NCI-H2171 (cell line): ENCODE measurements around the gene SHISA2.
"Not testable (repeated sequence)": the region's sequence is repeated elsewhere in the genome, so short reads cannot be mapped to it uniquely, and the experiment has no call there.

Source experiments
- DNase-seq: peaks from one replicate; lab custom pipeline; 2025; lab: John Stamatoyannopoulos, UW

SHISA2 gene

DNA sequence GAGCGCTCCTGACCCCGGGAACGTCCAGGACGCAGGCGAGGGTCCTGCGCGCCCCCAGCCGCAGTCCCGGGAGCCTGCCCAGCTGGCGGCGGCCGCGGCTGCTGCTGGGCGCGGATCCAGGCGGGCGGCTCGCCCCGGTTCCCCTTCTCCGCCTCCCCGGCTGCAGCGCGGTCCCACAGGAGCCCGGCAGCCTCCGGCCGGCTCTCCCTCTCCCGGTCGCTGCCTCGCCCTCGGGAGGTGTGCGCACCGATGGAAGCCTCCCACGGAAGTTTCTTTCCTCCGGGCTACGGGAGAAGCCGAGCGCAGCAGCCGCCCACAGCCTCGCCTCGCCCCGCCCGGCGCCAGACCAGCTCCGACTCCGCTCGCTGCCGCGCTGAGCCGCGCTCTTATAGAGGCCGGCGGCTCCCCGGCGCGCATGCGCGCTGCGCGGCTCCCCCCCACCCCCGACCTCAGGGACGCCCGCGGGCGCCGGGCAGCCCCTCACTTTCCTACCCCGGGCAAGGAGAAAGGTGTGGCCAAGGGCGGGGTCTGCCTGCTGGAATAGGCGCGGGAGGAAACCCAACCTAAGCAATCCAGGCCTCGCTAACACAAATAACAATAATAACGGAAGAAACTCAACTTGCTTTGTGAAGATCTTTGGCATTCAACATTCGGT lies at the start of gene SHISA2:
TSS of gene SHISA2 (minus strand) at position 360 of the 655 bp plus-strand sequence. CDS start 1,041 bp downstream, outside the sequence.
- DNase-seq, result peak; percentile 53

DNA sequence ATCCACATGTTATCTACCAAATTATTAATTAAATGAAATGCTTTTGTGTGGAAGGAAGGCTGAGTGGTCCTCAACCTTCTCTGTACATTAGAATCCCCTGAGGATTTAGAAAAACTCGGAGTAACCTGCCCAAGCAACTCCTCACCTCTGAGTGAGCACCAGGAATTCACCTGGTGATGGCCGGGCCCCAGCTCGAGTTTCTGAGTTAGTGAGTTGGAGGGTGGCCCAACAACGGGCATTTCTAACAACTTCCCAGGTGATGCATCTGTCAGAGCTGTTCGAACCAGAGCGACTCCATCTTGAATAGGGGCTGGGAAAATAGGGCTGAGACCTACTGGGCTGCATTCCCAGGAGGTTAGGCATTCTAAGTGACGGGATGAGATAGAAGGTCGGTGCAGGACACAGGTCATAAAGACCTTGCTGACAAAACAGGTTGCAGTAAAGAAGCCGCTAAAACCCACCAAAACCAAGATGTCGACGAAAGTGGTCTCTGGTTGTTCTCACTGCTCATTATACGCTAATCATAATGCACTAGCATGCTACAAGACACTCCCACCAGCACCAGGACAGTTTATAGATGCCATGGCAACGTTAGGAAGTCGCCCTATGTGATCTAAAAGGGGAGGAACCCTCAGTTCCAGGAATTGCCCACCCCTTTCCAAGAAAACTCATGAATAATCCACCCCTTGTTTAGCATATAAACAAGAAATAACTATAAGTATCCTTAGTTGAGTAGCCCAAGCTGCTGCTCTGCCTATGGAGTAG lies 44.2 kb upstream of the SHISA2 start:
- no peak for DNase-seq

DNA sequence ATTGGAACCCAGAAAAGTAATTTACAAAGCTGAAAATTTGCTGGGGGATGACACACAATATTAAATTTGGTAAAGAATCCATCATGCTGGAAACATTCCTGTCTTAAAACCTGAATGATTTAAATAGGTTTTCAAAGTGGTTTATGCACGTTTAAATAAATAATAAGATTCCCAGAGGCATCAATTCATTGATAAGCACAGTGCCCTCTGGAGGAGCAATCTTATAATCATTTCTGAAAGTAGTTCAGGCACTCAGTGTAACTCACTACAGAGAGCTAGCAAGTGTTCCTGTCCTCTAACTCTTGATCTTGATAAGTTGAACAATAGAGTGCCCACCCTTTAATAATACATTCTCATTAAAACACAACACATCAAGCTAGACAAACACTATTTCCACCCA lies 43.5 kb upstream of the SHISA2 start:
- no peak for DNase-seq

DNA sequence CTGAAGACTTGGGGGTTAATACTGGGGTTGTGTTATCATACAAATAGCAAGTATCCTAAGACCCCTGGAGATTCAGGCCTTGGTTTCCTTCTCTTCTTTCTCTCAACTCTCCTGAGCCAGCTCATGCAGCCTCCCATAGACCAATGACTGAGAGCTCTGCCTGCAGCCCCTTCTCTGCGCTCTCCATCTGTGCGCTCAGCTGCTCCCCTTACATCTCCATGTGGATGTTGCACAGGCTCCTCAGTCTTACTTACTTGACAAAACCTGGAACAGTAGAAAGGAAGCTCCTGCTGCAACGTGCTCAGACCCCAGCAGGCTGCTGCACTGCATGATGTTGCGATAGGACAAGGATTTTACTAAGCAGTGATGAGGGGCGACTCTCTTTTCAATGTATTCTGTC lies 25.0 kb upstream of the SHISA2 start:
- not testable (repeated sequence) for DNase-seq

DNA sequence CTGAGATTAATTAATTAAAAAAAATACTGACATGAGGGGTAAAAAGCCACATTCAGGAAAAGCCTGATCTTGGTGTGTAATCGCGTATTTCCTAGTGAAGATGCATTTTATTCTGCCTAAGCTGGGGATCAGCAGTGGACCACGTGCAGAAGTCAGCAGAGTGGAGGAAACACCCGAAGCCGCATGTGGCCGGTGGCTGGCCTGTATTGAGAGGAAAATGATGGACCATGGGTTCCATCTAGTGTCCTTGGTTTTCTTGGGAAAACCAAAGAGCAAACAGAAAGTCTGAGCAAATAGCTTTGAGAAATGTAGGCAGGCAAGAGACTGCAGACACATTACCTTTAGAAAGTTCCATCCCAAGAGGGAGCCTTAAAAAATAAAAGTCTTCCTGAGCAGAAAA lies 23.7 kb upstream of the SHISA2 start:
- DNase-seq, result no peak

DNA sequence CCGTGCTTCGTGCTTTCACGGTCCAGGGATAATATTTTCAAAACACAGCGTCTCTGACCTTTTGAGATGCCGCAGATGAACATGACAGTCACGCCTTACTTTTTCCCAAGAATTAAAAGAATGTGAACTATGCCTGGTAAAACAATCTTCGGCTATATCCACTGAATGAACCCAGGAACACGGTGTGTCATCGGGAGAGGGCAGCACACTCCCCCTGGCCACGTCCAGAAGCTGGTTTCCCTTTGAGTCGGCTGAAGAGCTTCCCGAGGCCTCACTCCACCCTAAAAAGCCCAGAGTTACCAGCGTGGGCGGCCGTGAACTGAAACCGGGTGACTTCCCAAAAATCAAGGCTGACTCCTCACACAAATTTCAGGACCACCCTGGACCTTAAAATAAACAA lies 22.9 kb upstream of the SHISA2 start:
- no peak for DNase-seq

DNA sequence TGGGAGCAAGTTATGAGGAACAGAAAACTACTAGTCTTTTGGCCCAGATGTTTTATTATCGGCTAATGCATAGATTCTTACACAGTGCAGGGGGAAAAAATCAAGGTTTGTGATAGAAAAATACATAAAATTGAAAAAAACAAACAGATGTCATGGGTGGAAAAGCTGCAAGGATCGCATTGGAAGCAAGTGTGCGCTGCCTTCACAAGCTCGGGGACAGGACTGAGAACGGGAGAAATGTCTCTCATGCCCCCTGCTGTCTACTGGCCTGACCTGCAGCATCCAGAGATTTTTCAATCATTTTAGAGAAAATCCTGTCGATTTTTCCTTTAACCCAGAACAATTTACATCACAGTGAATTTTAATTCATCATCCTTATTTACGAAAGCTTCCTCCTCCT lies 20.5 kb upstream of the SHISA2 start:
- not testable (repeated sequence) for DNase-seq

DNA sequence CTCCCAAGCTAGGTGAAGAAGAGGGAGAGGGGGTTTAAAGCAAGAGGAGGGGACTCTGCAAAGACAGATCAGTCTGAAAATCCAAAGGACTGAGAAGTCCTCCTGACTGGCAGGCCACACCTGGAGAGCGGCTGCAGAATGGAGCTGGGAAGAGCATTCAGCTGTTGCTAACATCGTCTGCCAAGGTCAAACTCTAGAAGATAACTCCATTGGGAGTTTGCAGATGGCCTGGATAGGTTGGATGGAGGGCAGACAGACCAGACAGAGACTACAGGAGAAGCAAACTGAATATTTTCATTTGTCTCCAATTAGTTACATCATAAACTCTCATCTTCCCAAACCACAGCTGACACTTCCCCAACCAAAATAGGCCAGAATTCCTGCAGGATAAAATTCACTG lies 19.9 kb upstream of the SHISA2 start:
- no peak for DNase-seq

DNA sequence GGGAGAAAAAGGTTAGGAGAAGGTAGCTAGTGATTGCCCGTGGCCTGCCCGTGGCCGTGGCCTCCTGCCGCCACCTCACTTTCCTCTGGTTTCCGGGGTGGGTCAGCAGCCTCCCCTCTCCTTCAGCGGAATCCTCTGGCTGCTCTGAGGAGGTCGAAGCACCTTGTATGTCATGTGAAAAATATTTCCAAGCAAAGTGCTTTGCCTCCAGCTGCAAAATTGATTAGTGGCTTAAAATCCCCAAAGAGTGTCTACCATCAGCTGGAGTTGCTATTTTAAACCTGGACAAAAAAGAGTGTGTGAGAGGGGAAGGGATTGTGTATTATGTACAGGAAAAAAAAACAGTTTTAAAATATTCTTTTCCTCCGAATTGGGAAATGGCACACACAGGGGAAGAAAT lies 17.8 kb upstream of the SHISA2 start:
- not testable (repeated sequence) for DNase-seq

DNA sequence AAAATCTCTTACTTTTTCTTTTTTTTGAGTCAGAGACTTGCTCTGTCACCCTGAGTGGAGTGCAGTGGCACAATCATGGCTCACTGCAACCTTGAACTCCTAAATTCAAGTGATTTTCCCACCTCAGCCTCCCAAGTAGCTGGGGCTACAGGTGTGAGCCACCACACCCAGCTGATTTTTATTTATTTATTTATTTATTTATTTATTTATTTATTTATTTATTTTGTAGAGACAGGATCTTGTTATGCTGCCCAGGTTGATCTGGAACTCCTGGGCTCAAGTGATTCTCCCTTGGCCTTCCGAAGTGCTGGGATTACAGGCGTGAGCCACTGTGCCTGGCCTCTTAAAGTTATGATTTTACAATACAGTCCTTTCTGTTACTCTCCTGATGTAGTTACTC lies 16.6 kb upstream of the SHISA2 start:
- not testable (repeated sequence) for DNase-seq

DNA sequence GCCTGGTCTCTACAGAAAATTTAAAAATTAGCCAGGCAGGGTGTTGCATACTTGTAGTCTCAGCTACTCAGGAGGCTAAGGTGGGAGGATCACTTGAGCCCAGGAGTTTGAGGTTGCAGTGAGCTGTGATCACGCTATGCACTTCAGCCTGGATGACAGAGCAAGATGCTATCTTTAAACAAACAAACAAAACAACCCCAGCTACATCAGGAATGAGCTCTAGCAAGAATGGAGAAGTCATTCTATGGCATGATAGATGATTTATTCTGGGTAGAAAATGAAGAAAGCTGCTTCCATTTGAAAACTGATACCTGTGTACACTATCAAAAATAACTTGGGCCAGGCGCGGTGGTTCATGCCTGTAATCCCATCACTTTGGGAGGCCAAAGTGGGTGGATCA lies 15.8 kb upstream of the SHISA2 start:
- no peak for DNase-seq

DNA sequence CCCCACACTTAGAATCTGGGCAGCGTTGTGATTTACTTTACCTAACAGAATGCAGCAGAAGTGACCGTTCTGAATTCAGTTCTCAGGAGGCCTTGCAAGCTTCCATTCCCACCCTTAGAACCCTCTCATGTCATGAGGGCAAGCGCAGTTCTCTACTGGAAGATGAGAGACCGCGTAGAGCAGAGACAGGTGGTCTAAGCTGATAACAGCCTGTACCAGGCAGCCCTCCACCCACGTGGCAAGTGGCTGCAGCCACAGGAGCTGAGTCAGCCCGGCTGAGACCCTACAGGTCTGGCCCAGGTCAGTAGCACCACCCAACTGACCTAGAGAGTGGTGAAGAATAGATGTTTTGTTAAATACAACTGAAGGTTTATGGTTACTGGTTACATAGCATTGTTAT lies 14.7 kb upstream of the SHISA2 start:
- not testable (repeated sequence) for DNase-seq

DNA sequence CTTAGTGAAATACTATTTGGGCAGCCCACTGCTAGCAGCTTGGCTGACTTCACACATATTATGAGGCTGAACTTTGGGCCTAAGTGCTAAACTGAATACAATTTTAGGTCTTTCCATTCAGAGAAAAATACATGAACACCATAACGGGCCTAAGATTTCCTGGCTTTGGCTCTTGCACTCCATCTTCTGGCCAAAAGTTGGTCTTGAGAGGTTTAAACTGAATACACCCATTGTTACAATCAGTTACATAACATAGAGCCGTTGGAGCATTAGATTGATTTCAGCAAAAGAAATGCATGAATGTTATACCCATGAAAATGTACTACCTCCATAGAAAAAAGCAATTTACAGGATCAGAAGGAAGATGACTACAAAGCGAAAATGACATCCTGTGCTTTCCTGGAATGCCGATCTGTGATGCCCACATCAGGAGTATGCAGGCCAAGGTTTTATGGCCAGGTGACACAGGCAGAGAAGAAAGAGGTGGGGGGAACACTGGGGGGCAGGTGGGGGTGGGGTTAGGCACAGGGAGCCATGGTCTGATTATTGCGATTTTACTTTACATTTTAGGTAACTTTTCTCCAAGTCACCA lies 11.1 kb upstream of the SHISA2 start:
- peak; percentile 29 for DNase-seq

DNA sequence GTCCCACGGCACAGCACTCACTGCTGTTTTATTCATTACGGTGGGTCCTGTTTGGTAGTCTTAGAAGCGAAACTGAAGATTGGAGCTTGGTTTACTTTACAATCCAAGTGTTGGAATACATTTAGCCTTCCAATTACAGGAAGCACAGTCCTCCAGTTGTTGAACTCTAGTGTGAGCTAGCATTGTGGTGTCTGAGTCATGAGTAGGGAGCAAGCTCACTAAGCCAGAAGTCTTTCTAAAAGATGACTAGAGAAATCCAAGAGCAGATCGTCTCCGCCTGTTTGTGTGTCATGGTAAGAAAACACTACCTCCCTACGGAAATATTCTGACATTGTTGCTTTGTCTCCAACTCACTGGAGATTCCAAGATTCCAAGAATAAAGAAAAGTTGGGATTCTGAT lies 10.1 kb upstream of the SHISA2 start:
- DNase-seq, result no peak

DNA sequence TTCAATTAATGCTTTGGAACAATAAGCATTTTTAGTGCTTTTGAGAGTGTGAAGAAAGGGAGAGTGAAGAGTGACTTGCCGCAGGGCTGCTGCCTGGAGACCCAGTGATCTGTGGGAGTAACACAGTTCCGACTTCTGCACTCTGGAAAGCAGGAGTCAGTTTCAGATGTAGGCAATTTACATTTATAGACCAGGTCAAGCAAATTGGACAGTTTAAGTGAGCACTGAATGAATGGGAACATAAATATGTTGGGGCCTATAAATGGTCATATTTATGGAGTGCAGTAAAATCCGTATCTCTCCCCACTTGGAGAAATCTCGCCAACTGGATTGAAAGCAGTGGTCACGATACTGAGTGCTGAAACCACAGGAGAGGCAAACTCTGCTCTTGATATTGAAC lies 9.4 kb upstream of the SHISA2 start:
- no peak for DNase-seq

DNA sequence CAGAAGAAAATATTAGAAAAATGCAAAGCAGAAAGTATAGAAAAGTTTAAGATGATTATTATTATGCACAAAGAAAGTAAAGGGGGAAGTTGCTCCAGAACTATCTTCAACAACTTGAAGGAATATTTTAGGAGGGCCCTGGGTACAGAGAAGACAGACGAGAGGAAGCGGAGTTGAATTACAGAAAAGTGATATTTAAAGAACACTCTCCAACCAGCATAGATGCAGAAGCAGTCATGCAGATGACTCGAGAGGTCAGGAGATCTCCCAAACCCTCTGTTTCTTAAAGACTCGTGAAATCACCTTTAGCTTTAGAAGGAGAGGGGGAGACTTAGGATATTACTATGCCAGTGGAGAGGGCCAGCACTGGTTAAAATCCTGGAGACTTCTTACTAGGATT lies 8.5 kb upstream of the SHISA2 start:
- DNase-seq, result no peak

DNA sequence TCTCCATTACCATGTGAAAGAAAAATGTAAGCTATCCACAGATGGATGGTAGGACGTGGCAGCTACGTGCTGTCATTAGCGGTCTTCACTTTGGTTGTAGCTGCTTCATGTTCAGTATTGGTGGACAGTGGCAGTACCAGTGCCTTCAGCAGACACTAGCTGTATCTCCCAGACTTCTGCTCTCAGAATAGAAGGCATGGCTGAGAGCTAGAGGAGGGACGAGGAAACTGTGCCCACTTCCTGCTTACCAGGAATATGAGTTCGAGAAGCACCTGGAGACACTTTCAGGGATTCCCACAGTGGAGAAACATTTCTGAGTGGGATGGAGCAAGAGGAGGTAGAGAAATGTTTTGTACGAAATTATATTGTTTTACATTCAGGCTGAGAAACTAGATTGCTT lies 6.9 kb upstream of the SHISA2 start:
- no peak for DNase-seq

DNA sequence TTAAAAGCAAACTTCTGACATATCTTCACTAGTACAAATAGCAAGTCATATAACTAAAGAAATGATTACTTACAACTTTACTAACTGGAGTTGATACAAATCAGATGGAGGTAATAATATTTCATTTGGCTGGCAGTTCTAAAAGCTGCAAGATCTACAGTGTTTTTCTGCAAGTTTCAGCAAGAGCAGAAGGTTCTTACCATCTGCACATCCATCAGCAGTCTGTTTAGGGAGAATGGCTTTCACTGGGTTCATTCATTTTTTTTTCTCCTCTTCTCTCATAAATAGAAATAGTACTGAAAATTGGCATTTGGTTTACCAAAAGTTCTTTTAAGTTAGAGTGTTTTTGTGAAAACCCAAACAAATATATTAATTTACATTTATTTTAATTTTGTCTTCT lies 3.1 kb upstream of the SHISA2 start:
- peak; percentile 35 for DNase-seq

DNA sequence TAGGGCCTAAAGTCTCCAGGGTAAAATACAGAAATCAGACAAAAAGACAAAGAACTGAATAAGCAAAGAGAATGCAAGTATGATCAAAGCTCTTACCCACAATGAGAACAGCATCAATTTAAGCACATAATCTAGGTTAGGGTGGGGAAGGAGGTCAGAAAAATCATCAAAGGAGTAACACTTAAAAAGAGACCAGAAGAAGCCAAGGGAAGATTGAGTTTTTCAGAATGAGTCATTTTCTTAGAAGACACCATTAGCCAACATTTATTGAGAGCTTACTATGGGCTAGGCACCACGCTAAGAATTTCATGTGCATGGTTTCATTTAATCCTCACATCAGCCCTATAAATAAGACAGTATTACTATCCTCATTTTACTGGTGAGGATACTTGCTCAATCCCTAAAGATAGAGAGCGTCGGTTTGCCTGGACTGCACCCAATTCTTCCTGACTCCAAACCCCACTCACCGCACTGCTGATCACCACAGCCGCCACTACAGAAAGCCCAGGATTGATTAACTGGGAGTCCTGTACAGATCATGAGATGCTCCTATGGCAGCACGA lies 1.7 kb upstream of the SHISA2 start:
- no peak for DNase-seq

DNA sequence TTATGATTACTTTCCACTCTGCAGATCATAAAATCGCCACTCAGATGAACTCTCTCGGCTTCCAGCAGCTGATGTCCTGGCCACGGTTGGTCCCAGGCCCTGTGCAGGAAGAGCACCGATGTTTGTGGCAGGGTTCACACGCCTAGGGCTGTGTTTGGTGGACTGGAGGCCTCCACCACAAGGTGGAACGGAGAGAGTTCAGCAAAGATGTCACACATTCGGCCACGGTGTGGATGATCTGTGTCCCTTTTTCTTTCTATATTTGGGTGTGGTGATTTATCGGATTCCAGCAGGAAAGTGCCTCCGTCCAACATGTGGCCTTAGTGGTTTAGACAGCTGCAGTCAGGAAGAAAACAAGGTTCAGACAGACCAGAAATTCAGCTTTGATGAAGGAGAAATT lies 521 bp upstream of the SHISA2 start:
- DNase-seq, result no peak

DNA sequence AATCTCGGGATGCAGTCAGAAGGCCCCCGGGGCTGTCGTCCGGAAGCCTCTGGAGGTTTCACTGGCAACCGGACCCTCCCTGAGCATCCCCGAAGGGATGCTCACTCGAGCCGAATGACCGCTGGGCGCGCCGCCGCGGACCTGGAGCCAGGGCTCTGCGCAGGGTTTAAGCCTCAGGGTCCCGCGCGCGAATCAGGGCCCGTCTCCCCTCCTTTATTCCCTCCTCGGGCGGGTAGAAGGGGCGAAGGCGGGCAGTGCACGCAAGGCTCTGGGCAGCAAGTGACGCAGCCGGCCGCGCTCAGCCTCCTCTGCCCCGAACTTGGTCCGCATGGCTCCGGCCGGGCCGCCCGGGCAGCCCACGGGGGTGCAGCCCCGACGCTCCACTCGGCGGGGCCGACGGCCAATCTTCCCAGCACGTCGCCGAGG lies 572 bp downstream of the SHISA2 start:
- no peak for DNase-seq

DNA sequence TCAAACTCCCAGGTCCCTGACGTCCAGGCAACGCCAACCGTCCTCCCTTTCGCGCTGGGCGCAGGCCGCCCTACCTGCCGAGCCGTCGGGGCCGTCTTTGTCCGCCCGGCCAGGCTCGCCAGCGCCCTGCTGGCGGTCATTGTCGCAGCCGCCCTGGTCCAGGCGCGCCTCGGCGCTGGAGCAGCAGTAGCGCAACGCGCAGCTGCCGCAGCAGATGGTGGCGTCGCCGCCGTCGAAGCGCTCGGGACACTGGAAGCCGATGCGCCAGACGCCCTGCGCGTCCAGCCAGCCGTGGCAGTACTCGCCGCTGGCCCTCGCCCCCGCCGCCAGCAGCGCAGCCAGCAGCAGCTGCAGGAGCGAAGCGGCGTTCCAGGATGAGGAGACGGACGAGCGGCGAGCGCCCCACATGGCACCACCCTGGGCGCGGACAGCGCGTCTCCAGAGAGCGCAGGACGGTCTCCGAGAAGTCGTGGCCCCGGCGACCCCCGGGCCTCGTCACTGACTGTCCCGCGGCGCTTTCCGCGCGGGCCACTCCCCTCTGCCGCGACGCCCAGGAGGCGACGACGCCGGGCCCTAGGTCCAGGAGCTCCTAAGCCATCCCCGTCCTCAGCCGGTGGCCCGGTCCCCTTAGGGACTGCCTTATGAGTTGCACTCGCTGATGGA lies 1.1 kb downstream of the SHISA2 start:
- DNase-seq, result no peak
